ENCODE data around the gene DLX2. TPM values are rescaled to one million over a fixed set of nuclear protein-coding genes. Genes with fewer than 3 reads are reported as not detected.

DLX2 gene
- polyA plus RNA-seq, 2 of the 4 experiments (the other 2 are of a cell fraction): 0.04 to 0.19 TPM

- CTCF ChIA-PET: interaction anchor here (0.8 to 2.0 kb wide), 7 partner anchors 14 to 273 kb away, joined by 3 to 9 read pairs (median 4); partner anchors contain the start of gene DLX2
Observed at GRCh38 chr2:172085460-172086159, 17.1 kb downstream of the DLX2 start, which contains the start of gene DLX1. DLX1 (plus strand) TSS chr2:172085507; CDS start chr2:172085678, 171 bp downstream.

DNA sequence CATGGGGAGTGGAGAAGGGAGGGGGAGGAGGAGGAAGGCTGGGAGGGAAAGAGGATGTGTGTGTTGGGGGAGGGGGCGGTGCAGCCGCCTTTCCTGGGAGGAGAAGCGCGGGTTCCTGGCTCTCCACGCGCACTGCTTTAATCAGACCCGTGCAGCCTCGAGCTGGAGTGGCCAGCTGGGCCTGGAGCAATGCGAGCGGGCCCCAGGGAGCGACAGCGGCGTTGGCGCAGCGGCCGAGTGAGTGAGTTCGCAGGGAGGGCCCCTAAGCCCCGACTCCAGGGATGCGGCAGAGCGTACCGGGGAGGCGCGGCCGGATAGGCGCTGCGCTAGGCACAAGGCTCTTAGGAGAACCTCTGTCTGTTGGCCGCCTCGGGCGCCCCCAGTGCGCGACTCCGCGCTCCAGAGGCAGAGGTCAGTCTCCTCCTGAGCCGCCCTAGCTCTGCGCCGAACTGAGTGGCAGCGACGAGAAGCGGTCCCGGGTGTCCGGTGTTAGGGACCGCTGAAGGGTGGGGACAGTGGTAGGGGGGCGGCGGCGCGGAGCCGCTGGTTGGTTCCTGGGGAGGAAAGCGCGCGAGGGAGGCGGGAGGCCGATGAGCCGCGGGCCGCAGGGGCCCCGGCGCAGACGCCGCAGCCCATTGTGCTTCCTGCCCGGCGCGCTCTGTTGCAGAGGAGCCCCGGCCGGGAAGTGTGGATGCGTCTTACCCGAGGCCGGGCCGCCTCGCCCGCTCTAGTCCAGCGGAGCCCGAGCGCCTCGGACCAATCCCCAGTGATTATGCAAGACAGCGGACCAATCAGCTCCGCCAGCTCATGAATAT, 17.8 kb downstream of the DLX2 start:
- DNase-seq (ENCODE audit: low read depth in 1 of 2, low spot score in 1 of 2): peak; percentile 79 to 93
- Histone ChIP-seq H3K4me2 (peak overlapping the region; percentile 89), H3K4me1 (no peaks in the 10 kb centered on the region), H3K4me3 (peak overlapping the region; percentile 79), H3K27ac (peak overlapping the region; percentile 79 to 90), H3K9me3 (no peaks in the 10 kb centered on the region)
- under 1% methylated on average over 22 of the region's 76 CpGs for WGBS (ENCODE audit: missing lambda C conversion rate)
- ChIA-PET POLR2A (interaction anchor here (0.5 to 2.7 kb wide), 13 partner anchors 8 to 191 kb away, joined by 3 to 32 read pairs (median 6); partner anchors contain the start of genes DLX2, HAT1 and SLC25A12), CTCF (interaction anchor here (0.8 to 2.0 kb wide), 7 partner anchors 14 to 272 kb away, joined by 3 to 9 read pairs (median 4); partner anchors contain the start of gene DLX2)
- no peak for FAIRE-seq
- ATAC-seq: peak; percentile 91 to 97
- TF ChIP-seq BCL3 (IDR thresholded peaks at IDR 0.05) (peak; percentile 69; the same call in 2 of the 3 replicates), ESRRA (IDR thresholded peaks at IDR 0.05; ENCODE audit: borderline replicate concordance, low read length) (no peak), ZNF302 (CRISPR knock-in tag; IDR thresholded peaks at IDR 0.05) (no peak), SREBF2 (IDR thresholded peaks at IDR 0.05) (no peak), CHD4 (IDR thresholded peaks at IDR 0.05; ENCODE audit: borderline replicate concordance) (no peak), ZC3H11A (IDR thresholded peaks at IDR 0.05) (no peak), KDM1A (IDR thresholded peaks at IDR 0.05; ENCODE audit: low read depth) (no peak), NR3C1 (IDR thresholded peaks at IDR 0.05) (no peak), RFX5 (IDR thresholded peaks at IDR 0.05) (no peak), PHF8 (IDR thresholded peaks at IDR 0.05; ENCODE audit: borderline replicate concordance, low read depth) (peak; percentile 81), HOXA7 (CRISPR knock-in tag; IDR thresholded peaks at IDR 0.05) (no peak), NPAS2 (CRISPR knock-in tag; IDR thresholded peaks at IDR 0.05; ENCODE audit: borderline replicate concordance) (no peak), HES2 (IDR thresholded peaks at IDR 0.05) (no peak), POLR2AphosphoS2 (conservative IDR thresholded peaks at IDR 0.05; ENCODE audit: low read length) (no peak), MAFK (IDR thresholded peaks at IDR 0.05; ENCODE audit: partially characterized antibody) (no peak)

More at GRCh38 chr2:172085460-172086159, 17.1 kb downstream of the DLX2 start, which contains the start of gene DLX1:
- ATAC-seq: peak; percentile 70 to 74
- DNase-seq (ENCODE audit: low read depth in 1 of 2, low spot score in 1 of 2): peak in 1 of 2 experiments; percentile 51
- POLR2A ChIA-PET: interaction anchor here (0.5 to 2.7 kb wide), 12 partner anchors 9 to 192 kb away, joined by 3 to 32 read pairs (median 7); partner anchors contain the start of genes DLX2, HAT1 and SLC25A12
- H3K9me3 ChIP-seq: no peaks in the 10 kb centered on the region
- TF ChIP-seq ZC3H11A (IDR thresholded peaks at IDR 0.05) (no peak), FOSL2 (IDR thresholded peaks at IDR 0.05) (no peak), FOSL2 (CRISPR knock-in tag; IDR thresholded peaks at IDR 0.05) (0 out of 2 replicates have a peak, but pooled peaks have one; percentile 4), POLR2AphosphoS2 (conservative IDR thresholded peaks at IDR 0.05; ENCODE audit: low read length) (no peak), HOXB5 (CRISPR knock-in tag; IDR thresholded peaks at IDR 0.05) (peak; percentile 49; the same call in 1 of the 2 replicates), SREBF2 (IDR thresholded peaks at IDR 0.05) (no peak), EP300 (IDR thresholded peaks at IDR 0.05) (no peak), RNF2 (IDR thresholded peaks at IDR 0.05; ENCODE audit: borderline replicate concordance, low read depth) (no peak), CHD2 (IDR thresholded peaks at IDR 0.05; ENCODE audit: low read length, partially characterized antibody) (peak; percentile 87), POLR2A (IDR thresholded peaks at IDR 0.05; ENCODE audit: low read length) (0 out of 2 replicates have a peak, but pooled peaks have one; percentile 11)
- TF ChIP-seq, protein P1, sequence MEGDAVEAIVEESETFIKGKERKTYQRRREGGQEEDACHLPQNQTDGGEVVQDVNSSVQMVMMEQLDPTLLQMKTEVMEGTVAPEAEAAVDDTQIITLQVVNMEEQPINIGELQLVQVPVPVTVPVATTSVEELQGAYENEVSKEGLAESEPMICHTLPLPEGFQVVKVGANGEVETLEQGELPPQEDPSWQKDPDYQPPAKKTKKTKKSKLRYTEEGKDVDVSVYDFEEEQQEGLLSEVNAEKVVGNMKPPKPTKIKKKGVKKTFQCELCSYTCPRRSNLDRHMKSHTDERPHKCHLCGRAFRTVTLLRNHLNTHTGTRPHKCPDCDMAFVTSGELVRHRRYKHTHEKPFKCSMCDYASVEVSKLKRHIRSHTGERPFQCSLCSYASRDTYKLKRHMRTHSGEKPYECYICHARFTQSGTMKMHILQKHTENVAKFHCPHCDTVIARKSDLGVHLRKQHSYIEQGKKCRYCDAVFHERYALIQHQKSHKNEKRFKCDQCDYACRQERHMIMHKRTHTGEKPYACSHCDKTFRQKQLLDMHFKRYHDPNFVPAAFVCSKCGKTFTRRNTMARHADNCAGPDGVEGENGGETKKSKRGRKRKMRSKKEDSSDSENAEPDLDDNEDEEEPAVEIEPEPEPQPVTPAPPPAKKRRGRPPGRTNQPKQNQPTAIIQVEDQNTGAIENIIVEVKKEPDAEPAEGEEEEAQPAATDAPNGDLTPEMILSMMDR (IDR thresholded peaks at IDR 0.05): no peak
- TF ChIP-seq, protein P2, sequence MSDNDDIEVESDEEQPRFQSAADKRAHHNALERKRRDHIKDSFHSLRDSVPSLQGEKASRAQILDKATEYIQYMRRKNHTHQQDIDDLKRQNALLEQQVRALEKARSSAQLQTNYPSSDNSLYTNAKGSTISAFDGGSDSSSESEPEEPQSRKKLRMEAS (IDR thresholded peaks at IDR 0.05): peak; percentile 55
- TF ChIP-seq, protein P3, sequence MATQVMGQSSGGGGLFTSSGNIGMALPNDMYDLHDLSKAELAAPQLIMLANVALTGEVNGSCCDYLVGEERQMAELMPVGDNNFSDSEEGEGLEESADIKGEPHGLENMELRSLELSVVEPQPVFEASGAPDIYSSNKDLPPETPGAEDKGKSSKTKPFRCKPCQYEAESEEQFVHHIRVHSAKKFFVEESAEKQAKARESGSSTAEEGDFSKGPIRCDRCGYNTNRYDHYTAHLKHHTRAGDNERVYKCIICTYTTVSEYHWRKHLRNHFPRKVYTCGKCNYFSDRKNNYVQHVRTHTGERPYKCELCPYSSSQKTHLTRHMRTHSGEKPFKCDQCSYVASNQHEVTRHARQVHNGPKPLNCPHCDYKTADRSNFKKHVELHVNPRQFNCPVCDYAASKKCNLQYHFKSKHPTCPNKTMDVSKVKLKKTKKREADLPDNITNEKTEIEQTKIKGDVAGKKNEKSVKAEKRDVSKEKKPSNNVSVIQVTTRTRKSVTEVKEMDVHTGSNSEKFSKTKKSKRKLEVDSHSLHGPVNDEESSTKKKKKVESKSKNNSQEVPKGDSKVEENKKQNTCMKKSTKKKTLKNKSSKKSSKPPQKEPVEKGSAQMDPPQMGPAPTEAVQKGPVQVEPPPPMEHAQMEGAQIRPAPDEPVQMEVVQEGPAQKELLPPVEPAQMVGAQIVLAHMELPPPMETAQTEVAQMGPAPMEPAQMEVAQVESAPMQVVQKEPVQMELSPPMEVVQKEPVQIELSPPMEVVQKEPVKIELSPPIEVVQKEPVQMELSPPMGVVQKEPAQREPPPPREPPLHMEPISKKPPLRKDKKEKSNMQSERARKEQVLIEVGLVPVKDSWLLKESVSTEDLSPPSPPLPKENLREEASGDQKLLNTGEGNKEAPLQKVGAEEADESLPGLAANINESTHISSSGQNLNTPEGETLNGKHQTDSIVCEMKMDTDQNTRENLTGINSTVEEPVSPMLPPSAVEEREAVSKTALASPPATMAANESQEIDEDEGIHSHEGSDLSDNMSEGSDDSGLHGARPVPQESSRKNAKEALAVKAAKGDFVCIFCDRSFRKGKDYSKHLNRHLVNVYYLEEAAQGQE (IDR thresholded peaks at IDR 0.05): peak; percentile 89
- peak within 1 kb of the TSS; percentile 89 for H3K4me2 ChIP-seq
- peak within 1 kb of the TSS; percentile 79 for H3K4me3 ChIP-seq
- peak within 1 kb of the TSS; percentile 79 to 90 for H3K27ac ChIP-seq
- H3K4me1 ChIP-seq: no peaks in the 10 kb centered on the region
- no peak for FAIRE-seq
- 4% methylated on average over 31 of the region's 34 CpGs for WGBS (ENCODE audit: missing lambda C conversion rate)

Data from A549 (cell line).